GM12892 (cell line): ENCODE results near the gene ATP2B2.

Experiments
- POLR2A ChIP-seq: IDR thresholded peaks from 2 replicates; pipeline ENCODE4 v1.6.1; 2011; ENCODE audit warnings: low read depth, low read length, control low read depth
- POLR2AphosphoS5 ChIP-seq: IDR thresholded peaks from 2 replicates; pipeline ENCODE4 v1.6.1; 2011; ENCODE audit warnings: low read depth, low read length, control low read depth
- TAF1 ChIP-seq: IDR thresholded peaks from 2 replicates; pipeline ENCODE4 v1.6.1; 2011; ENCODE audit warnings: low read depth, mild to moderate bottlenecking, control low read depth, low read length, borderline replicate concordance

DNA sequence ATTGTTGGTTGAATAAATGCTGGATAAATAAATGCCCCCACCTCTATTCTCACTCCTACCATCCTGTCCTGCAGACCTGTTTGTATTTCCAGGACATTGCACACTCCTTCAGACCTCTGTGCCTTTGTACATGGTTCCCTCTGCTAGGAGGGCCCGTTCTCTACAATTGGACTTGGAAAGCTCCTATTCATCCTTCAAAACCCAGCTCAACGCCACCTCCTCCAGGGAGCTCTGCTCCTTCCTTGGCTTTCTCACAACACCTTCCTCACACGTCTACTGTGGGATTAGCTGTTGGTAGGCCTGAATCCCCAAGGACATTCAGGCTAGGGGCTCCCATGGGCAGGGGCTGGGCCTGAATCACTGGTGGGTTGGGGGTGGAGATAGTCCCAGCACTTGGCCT is 105.8 kb downstream of the ATP2B2 start:
- TF ChIP-seq POLR2AphosphoS5 (no peak), POLR2A (no peak), TAF1 (no peak)
